ENCODE measurements around the gene VAV3. TPM values are rescaled to one million over a fixed set of nuclear protein-coding genes. Genes with fewer than 3 reads are reported as not detected.

The VAV3 gene
- total and polyA plus RNA-seq, 9 of the 15 experiments (the other 6 are each of a cell fraction or from before 2014, with no cell fraction given), result not detected

DNA sequence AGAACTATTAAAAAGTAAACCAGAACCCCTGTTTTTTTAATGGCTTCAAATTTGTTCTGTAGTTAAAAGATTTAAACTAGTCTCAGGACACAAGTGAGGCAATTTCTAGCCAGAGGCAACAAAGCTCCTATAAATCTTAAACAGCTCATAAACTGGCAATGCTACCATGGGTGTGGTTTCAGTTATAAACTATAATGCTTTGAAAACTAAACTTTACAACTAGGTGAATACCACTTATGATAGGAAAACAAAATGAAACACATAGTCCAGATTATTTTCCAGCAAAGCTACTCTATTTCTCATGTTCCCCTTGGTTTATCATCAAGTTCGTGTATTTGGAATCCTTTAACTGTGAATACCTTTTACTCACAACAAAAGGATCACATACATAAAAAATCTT, 282.5 kb downstream of the VAV3 start:
- ATAC-seq, result no peak
- Histone ChIP-seq H3K27ac (ENCODE audit: extremely low read depth, low read depth, low read length) (no peak overlapping the region), H2AFZ (ENCODE audit: low read depth, low read length) (no peak overlapping the region), H3K4me3 (no peak overlapping the region), H3K4me2 (ENCODE audit: insufficient read depth, low read length) (no peak overlapping the region), H3K4me1 (replicated peaks in 1 of 2; ENCODE audit: control insufficient read depth in 2 of 2, insufficient read depth in 2 of 2, low read length in 2 of 2) (no peaks in the 10 kb centered on the region), H3K9me3 (replicated peaks; ENCODE audit: control insufficient read depth, insufficient read depth, low read depth, low read length) (no peaks in the 10 kb centered on the region), H3K27me3 (ENCODE audit: control insufficient read depth in 2 of 2, insufficient read depth in 2 of 2, low read length in 2 of 2) (no peaks in the 10 kb centered on the region), H3K9ac (ENCODE audit: insufficient read depth in 1 of 2, low read depth in 2 of 2, low read length in 2 of 2) (no peak overlapping the region), H4K20me1 (replicated peaks; ENCODE audit: control insufficient read depth, insufficient read depth, low read length) (no peaks in the 10 kb centered on the region), H3K36me3 (ENCODE audit: control insufficient read depth, insufficient read depth, low read length) (no peaks in the 10 kb centered on the region), H3K9me1 (ENCODE audit: control insufficient read depth, insufficient read depth, low read length) (no peaks in the 10 kb centered on the region), H3K79me2 (ENCODE audit: control insufficient read depth, insufficient read depth, low read length) (no peaks in the 10 kb centered on the region)
- no peak for DNase-seq (ENCODE audit: extremely low read depth in 1 of 4, low spot score in 3 of 4)
- WGBS (ENCODE audit: insufficient coverage, low coverage, missing lambda C conversion rate), result 5% methylated on average over 1 of the region's 1 CpG
- BruUV-seq (replicated peaks), result no TSS peak
- intact Hi-C loops (cut with micrococcal nuclease) (no loop called here), in situ Hi-C loops (cut with MboI) (no loop called here)
- CTCF ChIA-PET (ENCODE audit: low intra/inter-chr PET ratio), result no interaction called here
- POLR2A ChIA-PET, result no interaction called here
- FAIRE-seq, result no peak
- TF ChIP-seq RBM17 (IDR thresholded peaks at IDR 0.05; ENCODE audit: borderline replicate concordance, low read depth, low read length) (no peak), SAP30 (IDR thresholded peaks at IDR 0.05; ENCODE audit: borderline replicate concordance, insufficient read depth, low read depth, low read length, poor library complexity, severe bottlenecking) (no peak), FOXA1 (IDR thresholded peaks at IDR 0.05; ENCODE audit: borderline replicate concordance) (no peak), TAL1 (IDR thresholded peaks at IDR 0.05) (no peak), SMARCE1 (IDR thresholded peaks at IDR 0.05) (no peak), SMAD4 (CRISPR knock-in tag; conservative IDR thresholded peaks at IDR 0.05) (no peak), PPARD (CRISPR knock-in tag; IDR thresholded peaks at IDR 0.05) (no peak), ZNF695 (CRISPR knock-in tag; IDR thresholded peaks at IDR 0.05) (no peak), ZNF639 (CRISPR knock-in tag; conservative IDR thresholded peaks at IDR 0.05 in 1 of 2, IDR thresholded peaks at IDR 0.05 in 1 of 2) (no peak), NR2C1 (IDR thresholded peaks at IDR 0.05) (no peak), NR2C1 (tag; IDR thresholded peaks at IDR 0.05) (no peak), CTBP1 (IDR thresholded peaks at IDR 0.05; ENCODE audit: borderline replicate concordance) (no peak), ZNF77 (CRISPR knock-in tag; IDR thresholded peaks at IDR 0.05) (no peak), KAT2B (IDR thresholded peaks at IDR 0.05; ENCODE audit: low read depth, low read length) (no peak), ZNF407 (IDR thresholded peaks at IDR 0.05; ENCODE audit: low read depth) (no peak), ZKSCAN1 (IDR thresholded peaks at IDR 0.05; ENCODE audit: low read depth, low read length) (no peak)
